HAP-1 (cell line): ENCODE measurements around the gene CC2D2B.
A peak's percentile ranks its signal among the peaks of the same experiment; 100 is the strongest.
"Not testable (repeated sequence)": the region's sequence is repeated elsewhere in the genome, so short reads cannot be mapped to it uniquely, and the experiment has no call there.

Experiments used
- DNase-seq, 2 experiments: peaks; one replicate each; pipeline ENCODE4 v3.0.0-alpha.2; 2016 to 2020; ENCODE audit warnings: low spot score in 2 of 2
- H3K27me3 ChIP-seq: fragments of 250-450 bp; sonication (Bioruptor Pico); 2 replicates; pipeline ENCODE4 v1.5.1; 2020; ENCODE audit warnings: low read depth, mild to moderate bottlenecking, moderate library complexity
- H3K36me3 ChIP-seq: fragments of 250-450 bp; sonication (Bioruptor Pico); replicated peaks from 2 replicates; pipeline ENCODE4 v1.5.1; 2020; ENCODE audit warnings: mild to moderate bottlenecking
- H3K4me1 ChIP-seq: fragments of 250-450 bp; sonication (Bioruptor Pico); 2 replicates; pipeline ENCODE4 v1.5.1; 2020; ENCODE audit warnings: mild to moderate bottlenecking
- H3K4me3 ChIP-seq: fragments of 250-450 bp; sonication (Bioruptor Pico); 2 replicates; pipeline ENCODE4 v1.5.1; 2020; ENCODE audit warnings: mild to moderate bottlenecking, moderate library complexity
- H3K9me3 ChIP-seq: fragments of 250-450 bp; sonication (Bioruptor Pico); 2 replicates; pipeline ENCODE4 v1.5.1; 2020; ENCODE audit warnings: mild to moderate bottlenecking, moderate library complexity
- in situ Hi-C: fragments of 300-500 bp; cut with MboI; formaldehyde crosslinking; loops from 3 replicates; pipeline ENCODE4 v1.14.3; 2020; ENCODE audit warnings: low sequenced_read_pairs, inconsistent platforms, mixed read lengths

Gene CC2D2B

DNA sequence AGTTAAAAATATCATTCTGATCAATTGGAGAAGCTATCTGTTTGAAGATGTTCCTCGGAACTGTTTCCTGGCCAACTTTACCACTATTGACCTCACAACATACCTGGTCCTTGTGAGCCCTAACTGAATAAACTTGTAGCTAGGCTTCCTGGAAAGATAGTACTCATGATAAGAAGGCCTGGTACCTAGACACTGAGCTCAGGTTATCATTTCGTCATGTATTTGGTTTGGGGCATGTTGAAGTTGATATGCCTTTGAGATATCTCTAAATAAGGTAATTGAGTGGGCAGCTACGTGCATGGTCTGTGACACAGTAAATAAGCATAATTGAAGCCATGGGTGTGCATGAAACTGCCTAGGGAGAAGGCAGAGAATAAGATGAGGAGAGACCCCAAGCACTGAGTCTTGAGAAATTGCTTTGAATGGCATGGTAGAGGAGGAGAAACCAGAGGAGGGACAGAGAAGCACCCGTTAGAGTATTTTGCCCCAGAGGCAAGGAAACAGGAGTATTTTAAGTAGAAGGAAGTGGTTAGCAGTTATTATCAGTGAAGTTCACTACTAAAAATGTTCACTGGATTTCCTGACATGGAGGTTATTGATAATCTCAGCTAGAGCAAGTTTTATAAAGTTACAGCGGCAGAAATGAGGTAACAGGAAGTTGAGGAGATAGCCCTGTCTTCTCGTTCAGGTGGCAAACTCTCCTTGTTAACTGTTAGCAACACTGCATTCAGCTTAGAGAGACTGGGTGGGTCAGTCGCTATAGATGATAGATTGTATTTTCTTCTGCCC lies 55.6 kb downstream of the CC2D2B start:
- Histone ChIP-seq H3K4me1 (no peaks in the 10 kb centered on the region), H3K27me3 (peaks cover 10% of the 10 kb centered on the region), H3K9me3 (peaks cover 3% of the 10 kb centered on the region; the same call in 1 of the 2 replicates), H3K36me3 (no peaks in the 10 kb centered on the region), H3K4me3 (no peak overlapping the region)
- in situ Hi-C loops = no loop called here
- DNase-seq = no peak

GRCh38 chr10:95963991-95964389 lies 56.2 kb downstream of the CC2D2B start:
- no peak for DNase-seq
- in situ Hi-C loops = no loop called here
- Histone ChIP-seq H3K4me3 (no peak overlapping the region), H3K9me3 (no peaks in the 10 kb centered on the region), H3K27me3 (peaks cover 10% of the 10 kb centered on the region), H3K36me3 (no peaks in the 10 kb centered on the region), H3K4me1 (no peaks in the 10 kb centered on the region)

- DNase-seq = no peak
- Histone ChIP-seq H3K4me1 (no peaks in the 10 kb centered on the region), H3K27me3 (peaks cover 10% of the 10 kb centered on the region), H3K4me3 (no peak overlapping the region), H3K9me3 (no peaks in the 10 kb centered on the region), H3K36me3 (no peaks in the 10 kb centered on the region)
- in situ Hi-C loops = no loop called here
Observed at GRCh38 chr10:95964756-95965155, 57.0 kb downstream of the CC2D2B start.

DNA sequence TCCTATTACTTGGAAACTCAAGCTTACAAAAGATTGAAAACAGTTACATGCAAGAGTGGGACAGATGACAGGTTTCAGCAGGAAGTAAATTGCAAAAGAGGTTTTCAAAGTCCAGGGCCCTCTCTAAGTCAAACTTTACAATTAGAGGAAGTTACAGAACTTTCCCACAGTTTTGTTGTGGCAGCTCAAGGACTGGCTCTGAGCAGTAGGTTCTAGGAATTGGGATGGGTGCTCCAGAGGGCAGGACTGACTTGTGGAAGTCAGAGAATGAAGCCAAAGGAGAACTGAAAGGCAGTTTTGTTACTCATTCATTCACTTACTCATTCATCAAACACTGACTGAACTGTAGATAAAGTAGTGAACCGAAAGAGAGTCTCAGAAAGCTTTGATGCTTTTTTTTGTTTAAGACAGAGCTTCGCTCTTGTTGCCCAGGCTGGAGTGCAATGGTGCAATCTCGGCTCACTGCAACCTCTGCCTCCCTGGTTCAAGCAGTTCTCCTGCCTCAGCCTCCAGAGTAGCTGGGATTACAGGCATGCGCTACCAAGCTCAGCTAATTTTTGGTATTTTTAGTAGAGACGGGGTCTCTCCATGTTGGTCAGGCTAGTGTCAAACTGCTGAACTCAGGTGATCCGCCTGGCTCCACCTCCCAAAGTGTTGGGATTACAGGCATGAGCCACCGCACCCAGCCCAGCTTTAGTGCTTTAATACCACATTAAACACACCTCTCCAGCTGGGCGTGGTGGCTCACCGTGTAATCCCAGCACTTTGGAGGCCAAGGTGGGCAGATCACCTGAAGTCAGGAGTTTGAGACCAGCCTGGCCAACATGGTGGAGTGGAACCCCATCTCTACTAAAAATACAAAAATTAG lies 68.8 kb downstream of the CC2D2B start:
- Histone ChIP-seq H3K4me3 (no peak overlapping the region), H3K36me3 (no peaks in the 10 kb centered on the region), H3K9me3 (no peaks in the 10 kb centered on the region), H3K4me1 (no peaks in the 10 kb centered on the region), H3K27me3 (no peaks in the 10 kb centered on the region)
- no peak for DNase-seq
- in situ Hi-C loops = no loop called here

- in situ Hi-C loops = no loop called here
Observed at GRCh38 chr10:95982200-95982599, 74.4 kb downstream of the CC2D2B start.

GRCh38 chr10:95987685-95988426 lies 80.1 kb downstream of the CC2D2B start:
- DNase-seq = no peak
- H3K4me3 ChIP-seq = no peak overlapping the region
- H3K27me3 ChIP-seq = peaks cover 11% of the 10 kb centered on the region
- no peaks in the 10 kb centered on the region for H3K4me1 ChIP-seq
- in situ Hi-C loops = no loop called here
- H3K9me3 ChIP-seq = no peaks in the 10 kb centered on the region
- H3K36me3 ChIP-seq = no peaks in the 10 kb centered on the region

More at GRCh38 chr10:95982200-95982599, 74.4 kb downstream of the CC2D2B start:
- H3K36me3 ChIP-seq = no peaks in the 10 kb centered on the region
- no peaks in the 10 kb centered on the region for H3K4me1 ChIP-seq
- no peak for DNase-seq
- no peak overlapping the region for H3K4me3 ChIP-seq
- H3K27me3 ChIP-seq = no peaks in the 10 kb centered on the region; the same call in 1 of the 2 replicates
- no peaks in the 10 kb centered on the region for H3K9me3 ChIP-seq

DNA sequence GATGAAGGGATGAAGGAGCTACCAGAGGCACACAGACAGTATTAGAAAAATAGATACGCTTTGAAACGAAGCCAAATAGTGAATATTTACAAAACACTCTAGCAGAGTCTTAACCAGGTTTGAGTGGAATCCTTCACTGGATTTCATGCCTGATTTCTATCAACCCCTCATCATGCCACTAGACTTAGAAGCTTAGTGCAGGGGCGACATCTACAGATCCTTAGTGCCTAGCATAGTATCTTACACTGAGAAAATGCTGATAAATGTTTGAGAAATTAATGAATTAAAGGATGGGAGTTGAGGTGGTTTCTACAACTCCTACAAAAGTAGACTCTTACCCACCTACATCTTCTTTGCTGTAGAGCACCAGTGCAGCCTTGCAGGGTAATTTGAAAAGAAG lies 80.9 kb downstream of the CC2D2B start:
- in situ Hi-C loops = no loop called here
- Histone ChIP-seq H3K36me3 (no peaks in the 10 kb centered on the region), H3K4me1 (no peaks in the 10 kb centered on the region), H3K9me3 (no peaks in the 10 kb centered on the region), H3K4me3 (no peak overlapping the region), H3K27me3 (peaks cover 11% of the 10 kb centered on the region)
- DNase-seq = no peak

GRCh38 chr10:95994376-95994775 lies 86.6 kb downstream of the CC2D2B start:
- DNase-seq, in situ Hi-C loops, H3K36me3 ChIP-seq, H3K27me3 ChIP-seq, H3K9me3 ChIP-seq, H3K4me1 ChIP-seq, H3K4me3 ChIP-seq: not testable (repeated sequence)

DNA sequence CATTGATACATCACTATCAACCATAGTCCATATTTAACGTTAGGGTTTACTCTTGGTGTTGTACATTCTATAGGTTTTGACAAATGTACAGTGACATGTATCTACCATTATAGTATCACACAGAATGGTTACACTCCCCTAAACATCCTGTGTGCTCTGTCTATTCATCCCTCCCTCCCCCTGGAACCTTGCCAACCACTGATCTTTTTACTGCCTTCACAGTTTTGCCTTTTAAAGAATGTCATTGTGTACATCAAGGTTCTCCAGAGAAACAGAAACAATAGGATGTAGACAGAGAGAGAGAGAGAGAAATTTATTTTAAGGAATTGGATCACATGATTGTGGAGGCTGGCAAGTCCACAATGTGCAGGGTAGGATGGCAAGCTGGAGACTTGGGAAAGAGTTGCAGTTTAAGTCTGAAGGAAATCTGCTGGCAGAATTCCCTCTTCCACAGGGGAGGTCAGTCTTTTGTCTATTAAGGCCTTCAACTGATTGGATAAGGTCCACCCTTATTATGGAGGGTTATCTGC lies 90.5 kb downstream of the CC2D2B start:
- in situ Hi-C loops = no loop called here
- peak in 1 of 2 experiments; percentile 47 for DNase-seq
- H3K4me3 ChIP-seq = no peak overlapping the region
- H3K36me3 ChIP-seq = no peaks in the 10 kb centered on the region
- H3K27me3 ChIP-seq = no peaks in the 10 kb centered on the region
- H3K4me1 ChIP-seq = no peaks in the 10 kb centered on the region
- H3K9me3 ChIP-seq = no peaks in the 10 kb centered on the region

DNA sequence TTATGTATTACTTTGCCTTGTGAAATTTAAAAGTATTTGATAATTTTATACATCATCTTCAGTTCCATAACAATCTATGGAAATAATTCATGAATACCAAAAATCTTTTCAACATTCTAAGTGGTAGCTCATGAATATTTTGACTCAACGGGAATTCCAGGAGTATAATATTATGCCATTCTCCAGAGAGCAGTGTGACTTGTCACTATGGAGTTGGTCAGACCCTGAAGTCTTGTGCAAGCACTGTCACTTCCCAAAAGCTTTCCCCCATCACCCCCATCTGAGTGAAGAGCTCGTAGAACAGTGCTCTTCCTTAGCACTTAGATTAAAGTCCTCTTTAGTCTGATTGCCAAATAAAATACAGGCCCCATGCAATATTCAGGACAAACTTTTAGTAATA lies 106.2 kb downstream of the CC2D2B start:
- Histone ChIP-seq H3K36me3 (no peaks in the 10 kb centered on the region; the same call in 1 of the 2 replicates), H3K4me3 (no peak overlapping the region), H3K9me3 (no peaks in the 10 kb centered on the region), H3K27me3 (peaks cover 12% of the 10 kb centered on the region), H3K4me1 (no peaks in the 10 kb centered on the region)
- no peak for DNase-seq
- in situ Hi-C loops = loop anchor here (25.0 kb wide), 1 partner anchor 298 kb away; the partner anchor contains the start of gene DNTT

DNA sequence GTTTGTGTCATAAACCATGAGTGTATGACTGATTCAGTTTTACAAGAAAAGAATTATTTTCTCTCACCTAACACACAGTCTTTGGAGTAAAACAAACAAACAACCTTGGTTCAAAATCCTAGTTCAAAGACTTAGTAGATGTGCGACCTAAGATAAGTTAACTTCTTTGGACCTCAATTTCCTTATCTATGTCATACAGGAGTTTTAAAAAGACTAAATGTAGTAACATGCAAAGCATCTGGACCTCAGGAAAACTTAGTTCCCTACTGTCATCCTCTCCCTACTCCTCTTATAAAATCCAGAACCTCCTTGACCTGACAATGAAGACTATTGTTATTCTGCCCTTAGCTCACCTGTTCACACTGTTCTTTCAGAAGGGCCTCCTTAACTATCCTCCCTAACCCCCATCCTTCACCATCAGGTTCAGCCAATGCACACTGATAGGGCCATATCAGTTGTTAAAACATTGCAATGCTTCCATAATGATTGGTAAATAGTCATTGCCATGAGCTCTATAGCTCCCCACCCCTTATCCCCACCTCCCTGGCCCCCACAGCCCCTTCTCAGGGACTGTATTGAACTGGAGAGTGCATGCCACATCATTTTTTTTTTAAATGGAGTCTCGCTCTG lies 106.8 kb downstream of the CC2D2B start:
- H3K36me3 ChIP-seq = no peaks in the 10 kb centered on the region; the same call in 1 of the 2 replicates
- H3K27me3 ChIP-seq = peaks cover 12% of the 10 kb centered on the region
- in situ Hi-C loops = loop anchor here (25.0 kb wide), 1 partner anchor 298 kb away; the partner anchor contains the start of gene DNTT
- no peak for DNase-seq
- no peaks in the 10 kb centered on the region for H3K4me1 ChIP-seq
- no peaks in the 10 kb centered on the region for H3K9me3 ChIP-seq
- no peak overlapping the region for H3K4me3 ChIP-seq

DNA sequence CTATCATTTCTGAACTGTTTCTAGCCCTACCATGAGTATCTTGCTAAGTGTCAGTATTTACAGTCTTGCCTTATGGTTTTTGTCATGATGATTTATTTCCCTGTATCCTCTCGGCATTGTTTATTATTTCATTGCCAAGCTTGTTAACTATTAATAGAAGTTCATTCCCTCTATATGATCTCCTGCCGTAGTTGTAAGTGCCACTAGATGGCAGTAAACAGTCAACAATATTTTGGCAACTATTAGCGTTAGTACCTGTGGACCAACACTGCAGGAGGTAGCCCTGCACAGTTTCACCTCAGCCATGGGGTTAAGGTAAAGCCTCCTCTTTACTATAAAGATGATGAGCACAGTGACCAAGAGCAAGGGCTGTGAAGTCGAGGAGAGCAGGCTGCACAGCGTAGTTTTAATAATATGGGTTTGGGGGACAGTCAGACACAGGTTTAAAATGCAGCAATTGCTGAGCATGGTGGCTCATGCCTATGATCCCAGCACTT lies 109.5 kb downstream of the CC2D2B start:
- peaks cover 7% of the 10 kb centered on the region; the same call in 1 of the 2 replicates for H3K27me3 ChIP-seq
- in situ Hi-C loops = loop anchor here (25.0 kb wide), 1 partner anchor 295 kb away; the partner anchor contains the start of gene DNTT
- no peaks in the 10 kb centered on the region; the same call in 1 of the 2 replicates for H3K36me3 ChIP-seq
- H3K4me1 ChIP-seq = no peaks in the 10 kb centered on the region
- no peak overlapping the region for H3K4me3 ChIP-seq
- DNase-seq = peak; percentile 57 to 72
- no peaks in the 10 kb centered on the region for H3K9me3 ChIP-seq
